Adrenal gland (tissue), 5 donors: ENCODE results near the gene PCNT.

Source experiments
- POLR2A ChIP-seq, 2 donors: fragments of 450-650 bp; IDR thresholded peaks; one replicate each; pipeline ENCODE4 v1.6.1; 2017; ENCODE audit warnings: antibody characterized with exemption in 2 of 2, mild to moderate bottlenecking in 2 of 2, moderate library complexity in 1 of 2
- TF ChIP-seq, protein P1 (sequence below), 6 experiments: fragments of 450-650 bp in 4 of 6; fragments of 200-600 bp in 2 of 6; sonication (generic) in 1 of 6; IDR thresholded peaks; 1 replicate in 5 of 6; 2 replicates in 1 of 6; pipeline versions ENCODE4 v1.5.1 to v1.8.0; 2016 to 2021; ENCODE audit warnings: antibody characterized with exemption in 6 of 6, mild to moderate bottlenecking in 2 of 6, moderate library complexity in 1 of 6
- donor health status: DM: no; HTN: no; CAD: no.

DNA sequence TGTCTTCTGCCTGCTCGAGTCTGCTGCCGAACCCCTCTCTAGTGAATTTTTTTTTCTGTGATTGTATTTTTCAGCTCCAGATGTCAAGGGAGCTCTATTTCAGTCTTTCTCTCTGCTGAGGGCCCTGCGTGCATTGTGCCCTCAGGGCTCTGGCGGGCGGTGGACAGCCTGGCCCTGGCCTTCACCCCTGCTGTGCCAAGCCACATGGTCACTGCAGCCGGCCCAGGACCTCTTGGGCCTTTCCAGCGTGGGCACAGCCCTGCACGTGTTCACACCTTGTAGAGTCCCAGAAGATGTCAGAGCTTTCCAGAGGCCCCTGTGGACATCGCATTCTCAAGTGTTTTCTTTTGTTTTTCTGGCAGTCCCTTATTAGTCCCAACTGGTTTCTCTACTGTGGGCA is 55.7 kb downstream of the PCNT start:
- TF ChIP-seq, protein P1, sequence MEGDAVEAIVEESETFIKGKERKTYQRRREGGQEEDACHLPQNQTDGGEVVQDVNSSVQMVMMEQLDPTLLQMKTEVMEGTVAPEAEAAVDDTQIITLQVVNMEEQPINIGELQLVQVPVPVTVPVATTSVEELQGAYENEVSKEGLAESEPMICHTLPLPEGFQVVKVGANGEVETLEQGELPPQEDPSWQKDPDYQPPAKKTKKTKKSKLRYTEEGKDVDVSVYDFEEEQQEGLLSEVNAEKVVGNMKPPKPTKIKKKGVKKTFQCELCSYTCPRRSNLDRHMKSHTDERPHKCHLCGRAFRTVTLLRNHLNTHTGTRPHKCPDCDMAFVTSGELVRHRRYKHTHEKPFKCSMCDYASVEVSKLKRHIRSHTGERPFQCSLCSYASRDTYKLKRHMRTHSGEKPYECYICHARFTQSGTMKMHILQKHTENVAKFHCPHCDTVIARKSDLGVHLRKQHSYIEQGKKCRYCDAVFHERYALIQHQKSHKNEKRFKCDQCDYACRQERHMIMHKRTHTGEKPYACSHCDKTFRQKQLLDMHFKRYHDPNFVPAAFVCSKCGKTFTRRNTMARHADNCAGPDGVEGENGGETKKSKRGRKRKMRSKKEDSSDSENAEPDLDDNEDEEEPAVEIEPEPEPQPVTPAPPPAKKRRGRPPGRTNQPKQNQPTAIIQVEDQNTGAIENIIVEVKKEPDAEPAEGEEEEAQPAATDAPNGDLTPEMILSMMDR (IDR thresholded peaks at IDR 0.05) = no peak
- TF ChIP-seq POLR2A (IDR thresholded peaks at IDR 0.05) = no peak
